Dermis blood vessel endothelial cell (primary cell): ENCODE results near the gene PAIP2. TPM values are rescaled to one million over a fixed set of nuclear protein-coding genes. Genes with fewer than 3 reads are reported as not detected.
"Not testable (repeated sequence)": the region's sequence is repeated elsewhere in the genome, so short reads cannot be mapped to it uniquely, and the experiment has no call there.

Source experiments
- DNase-seq: peaks from one replicate; pipeline ENCODE4 v3.0.0; 2010
- total RNA-seq: library from RNA; depleted of rRNA; stranded (reverse); fragments of >200 nt; gene quantifications from 2 replicates; pipeline ENCODE4 v1.2.3, GENCODE V29; 2014

PAIP2 gene, protein sequence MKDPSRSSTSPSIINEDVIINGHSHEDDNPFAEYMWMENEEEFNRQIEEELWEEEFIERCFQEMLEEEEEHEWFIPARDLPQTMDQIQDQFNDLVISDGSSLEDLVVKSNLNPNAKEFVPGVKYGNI
- total RNA-seq = 110 and 137 TPM in 2 replicates

DNA sequence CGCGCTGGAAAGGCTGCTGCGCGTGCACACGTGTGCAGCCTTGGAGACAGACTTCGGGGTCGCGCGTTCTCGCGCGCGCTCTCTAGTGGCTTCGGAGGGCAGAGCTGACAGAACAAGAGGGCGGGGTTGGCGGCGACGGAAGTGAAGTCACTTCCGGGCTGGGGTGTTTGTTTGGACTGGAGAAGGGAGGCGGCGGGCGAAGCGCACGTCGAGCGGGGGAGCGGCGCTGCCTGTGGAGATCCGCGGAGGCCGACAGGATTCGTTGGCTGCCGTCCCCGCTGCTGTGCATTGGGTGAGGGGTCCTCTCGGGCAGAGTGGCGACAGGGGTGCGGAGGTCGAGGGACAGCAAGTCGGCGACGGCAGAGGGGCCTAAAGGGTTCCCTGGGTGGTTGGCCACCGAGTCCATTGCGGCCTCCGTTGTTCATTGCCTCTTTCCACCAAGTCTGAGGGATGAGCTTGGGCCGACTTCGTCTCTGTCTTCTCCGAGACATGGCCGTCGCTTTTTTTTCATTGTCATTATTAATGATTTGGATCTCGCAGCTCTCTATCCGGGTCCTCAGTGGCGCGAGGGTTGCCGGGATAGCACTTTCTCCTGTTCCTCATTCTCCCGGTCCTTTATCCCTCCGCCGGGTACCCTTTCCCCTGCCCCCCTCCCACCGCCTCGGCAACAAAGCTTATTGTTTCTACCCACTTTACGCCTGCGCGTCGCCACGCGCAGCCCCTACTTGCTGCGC is at the start of gene PAIP2:
PAIP2 (plus strand) TSS at position 166 of the 734 bp plus-strand sequence. CDS start 21,931 bp downstream, outside the sequence.
- peak; percentile 99 for DNase-seq

DNA sequence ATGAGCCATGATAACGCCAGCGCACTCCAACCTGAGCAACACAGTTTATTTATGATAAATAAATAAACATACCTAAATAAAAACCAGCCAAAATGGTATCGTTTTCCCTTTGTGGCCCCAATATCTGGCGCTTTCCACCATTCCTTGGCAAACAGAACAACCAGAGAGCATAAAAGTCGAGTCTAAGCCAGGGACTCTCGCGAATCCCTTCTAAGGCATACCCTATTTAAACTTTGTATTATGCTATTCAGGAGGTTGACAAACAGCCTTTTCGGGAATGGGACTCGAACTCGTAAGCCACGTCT is 48.5 kb upstream of the PAIP2 start:
- DNase-seq = no peak

DNA sequence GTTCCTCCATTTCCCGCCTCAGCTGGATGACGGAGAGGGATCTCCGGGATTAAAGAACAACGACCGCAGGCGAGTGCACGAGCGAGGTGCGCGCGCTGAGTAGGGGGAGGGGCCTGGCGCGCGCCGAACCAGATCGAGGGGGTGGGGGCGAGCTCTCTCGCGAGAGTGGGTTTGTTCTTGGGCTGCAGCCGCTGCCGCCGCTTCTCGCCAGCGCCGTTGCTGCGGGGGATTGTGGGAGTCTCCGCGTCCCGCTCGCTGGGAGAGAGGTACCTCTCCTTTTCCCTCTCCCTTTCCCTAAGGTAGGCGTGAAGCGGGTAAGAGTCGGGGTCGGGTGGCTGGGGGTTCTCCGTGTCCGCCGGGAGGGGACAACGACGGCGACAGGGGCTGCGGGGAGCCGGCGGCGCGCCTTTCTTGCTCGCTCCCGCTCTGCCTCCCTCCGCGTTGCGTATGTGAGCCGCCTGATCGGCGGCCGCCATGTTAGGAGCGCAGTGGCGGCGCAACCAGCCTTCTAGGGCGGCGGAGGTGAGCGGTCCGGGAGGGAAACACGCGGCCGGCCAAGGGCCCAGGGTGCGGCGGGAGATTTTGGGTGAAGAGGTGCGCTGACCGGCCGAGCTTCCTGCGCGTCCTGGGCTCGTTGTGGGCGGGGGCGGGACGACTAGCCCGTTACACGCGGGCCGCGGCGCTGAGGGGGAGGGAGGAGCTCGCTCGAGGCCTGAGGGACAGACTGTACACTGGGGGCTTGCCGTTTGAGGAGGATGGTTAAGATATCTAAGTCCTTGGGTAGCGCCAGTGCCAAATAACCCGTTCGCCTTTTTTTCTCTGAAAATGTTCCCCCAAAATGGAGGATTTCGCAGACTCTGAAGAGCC is 47.9 kb upstream of the PAIP2 start, which contains the start of gene MATR3:
MATR3 (plus strand) TSS at position 234 of the 867 bp plus-strand sequence. CDS start 13,676 bp downstream, outside the sequence.
- DNase-seq = peak; percentile 98

DNA sequence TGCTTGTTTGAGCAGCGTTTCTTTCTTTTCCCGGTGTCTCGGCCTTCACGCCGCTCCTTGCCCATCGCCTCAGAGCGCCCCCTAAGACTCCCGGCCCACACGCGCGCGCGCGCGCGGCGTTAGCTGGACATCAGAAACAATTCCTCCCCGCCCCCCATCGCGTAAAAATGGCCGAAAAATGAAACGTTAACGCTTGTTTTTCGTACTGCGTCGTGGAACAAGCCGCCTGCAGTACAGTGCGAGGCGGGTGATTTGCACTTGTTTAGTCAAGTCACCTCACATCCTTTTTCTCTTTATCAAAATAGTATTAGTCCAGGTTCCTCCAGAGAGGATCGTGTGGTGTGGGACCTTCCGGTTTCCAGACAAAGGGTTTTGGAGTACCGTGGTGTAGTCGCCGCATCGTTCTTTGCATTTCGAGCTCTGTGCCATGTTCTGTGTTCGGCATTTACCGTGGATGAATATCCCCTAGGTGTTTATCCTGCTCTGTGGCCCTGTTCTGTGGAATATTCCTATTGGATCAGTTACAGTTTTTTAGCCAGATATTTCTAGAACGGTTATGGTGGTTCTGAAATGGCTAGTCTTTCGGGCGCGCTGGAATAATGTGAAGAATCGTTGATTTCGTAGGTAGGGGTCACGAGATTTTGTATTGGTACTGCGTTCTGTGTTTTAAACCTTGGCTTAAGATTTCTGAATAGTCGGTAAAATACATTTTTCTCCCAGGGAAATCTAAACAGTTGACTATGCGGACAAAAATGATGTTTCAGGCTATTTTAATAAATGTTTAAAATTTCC is 47.1 kb upstream of the PAIP2 start:
- DNase-seq = peak; percentile 89

DNA sequence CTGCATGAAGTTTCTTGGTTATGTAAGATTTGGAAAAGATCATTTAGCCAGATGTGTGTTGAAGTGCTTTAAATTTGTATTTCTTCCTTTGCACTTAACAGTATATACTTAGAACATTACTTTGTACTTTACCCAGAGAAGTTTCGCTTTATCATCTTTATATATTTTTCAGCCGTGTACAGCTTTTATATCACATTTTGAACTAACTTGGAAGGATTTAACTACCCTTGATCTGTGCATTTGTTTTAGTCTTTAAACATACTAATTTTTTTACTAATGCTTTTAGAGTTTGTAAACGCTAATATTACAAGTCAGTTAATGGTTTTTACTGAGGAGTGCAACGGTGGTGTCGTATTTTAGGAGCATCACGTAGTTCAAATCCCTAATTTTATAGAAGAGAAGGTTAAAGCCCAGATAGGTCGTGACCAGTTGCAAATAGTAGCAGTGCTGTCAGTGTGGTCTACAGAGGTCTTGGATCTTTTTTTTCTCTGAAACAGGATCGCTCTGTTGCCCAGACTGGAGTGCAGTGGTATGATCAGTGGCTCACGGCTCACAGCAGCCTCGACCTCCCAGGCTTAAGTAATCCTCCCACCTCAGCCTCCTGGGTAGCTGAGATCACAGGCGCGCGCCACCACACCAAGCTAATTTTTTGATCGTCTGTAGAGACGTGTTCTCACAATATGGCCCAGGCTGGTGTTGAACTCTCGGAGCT is 46.2 kb upstream of the PAIP2 start:
- DNase-seq = peak; percentile 32

DNA sequence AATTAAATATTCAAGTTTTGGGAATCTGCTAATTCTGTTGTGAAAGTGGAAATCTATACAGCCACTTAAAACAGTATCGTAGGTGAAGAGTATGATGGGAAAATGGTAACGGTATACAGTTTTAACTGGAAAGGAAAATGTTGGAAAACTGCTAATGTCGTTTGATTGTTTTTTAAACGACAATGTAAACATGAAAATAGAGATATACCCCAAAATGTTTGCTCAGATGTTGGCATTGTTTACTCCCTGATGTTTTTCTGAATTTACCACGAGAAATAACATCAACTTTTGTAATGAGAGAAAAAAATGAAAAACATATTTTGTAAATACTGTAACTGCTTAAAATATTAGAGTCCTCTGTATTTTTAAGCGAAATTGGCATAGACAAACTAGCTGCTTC is 45.5 kb upstream of the PAIP2 start:
- no peak for DNase-seq

DNA sequence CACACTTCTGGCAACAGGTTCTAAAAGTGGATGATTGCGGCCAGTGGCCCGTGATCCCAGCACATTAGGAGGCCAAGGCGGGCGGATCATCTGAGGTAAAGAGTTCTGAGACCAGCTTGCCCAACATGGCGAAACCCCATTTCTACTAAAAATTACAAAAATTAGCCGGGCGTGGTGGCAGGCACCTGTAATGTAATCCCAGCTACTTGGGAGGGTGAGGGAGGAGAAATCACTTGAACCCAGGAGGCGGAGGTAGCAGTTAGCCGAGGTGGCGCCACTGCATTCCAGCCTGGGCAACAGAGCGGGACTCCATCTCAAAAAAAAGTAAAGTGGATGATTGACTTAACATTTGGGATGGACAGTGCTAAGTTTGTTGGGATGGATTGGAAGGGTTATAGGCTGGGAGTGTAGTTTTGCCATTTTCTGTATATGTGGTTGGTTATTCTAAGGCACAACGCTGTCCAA is 44.8 kb upstream of the PAIP2 start:
- DNase-seq = no peak

DNA sequence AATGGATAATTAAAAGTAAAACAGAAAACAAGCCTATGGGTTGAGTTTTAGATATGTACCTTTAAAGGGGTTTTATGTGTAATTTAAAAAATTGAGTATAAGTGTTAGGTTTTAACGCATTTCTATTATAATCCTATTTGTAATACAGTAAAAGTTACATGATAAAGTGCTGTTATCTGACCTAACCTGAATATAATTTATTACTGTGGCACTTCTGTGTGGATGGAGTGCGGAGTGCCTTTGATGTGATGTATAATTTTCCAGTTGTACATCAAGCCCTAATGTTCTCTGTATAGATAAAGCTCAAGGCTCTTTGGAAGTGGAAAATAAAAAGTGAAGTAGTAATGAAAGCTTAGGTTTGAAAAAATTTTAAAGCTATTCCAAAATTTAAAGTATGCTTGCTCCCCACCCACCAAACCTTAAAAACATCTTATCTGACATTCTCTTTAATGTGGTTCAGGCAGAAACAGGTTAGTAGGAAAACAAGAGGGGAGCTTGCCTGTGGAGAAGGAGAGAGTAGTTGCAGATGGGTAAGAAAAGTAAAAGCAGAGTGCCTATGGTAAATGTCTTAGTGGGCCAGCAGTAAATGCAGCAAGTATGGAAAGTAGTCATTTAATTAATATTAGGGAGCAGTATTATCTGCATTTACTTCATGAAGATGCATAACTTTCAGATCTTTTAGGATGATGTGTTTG is 44.1 kb upstream of the PAIP2 start:
- DNase-seq = no peak

DNA sequence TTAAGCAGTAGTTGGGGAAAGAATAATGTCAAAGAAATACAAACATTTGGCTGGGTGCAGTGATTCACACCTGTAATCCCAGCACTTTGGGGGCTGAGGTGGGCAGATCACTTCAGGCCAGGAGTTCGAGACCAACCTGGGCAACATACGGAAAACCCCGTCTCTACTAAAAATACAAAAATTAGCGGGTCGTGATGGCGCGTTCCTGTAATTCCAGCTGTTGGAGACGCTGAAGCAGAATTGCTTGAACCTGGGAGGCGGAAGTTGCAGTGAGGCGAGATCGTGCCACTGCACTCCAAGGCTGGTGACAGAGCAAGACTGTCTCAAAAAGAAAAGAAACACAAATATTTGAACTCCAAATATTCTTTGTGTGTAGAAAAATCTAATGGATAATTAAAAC is 43.4 kb upstream of the PAIP2 start:
- DNase-seq = no peak

DNA sequence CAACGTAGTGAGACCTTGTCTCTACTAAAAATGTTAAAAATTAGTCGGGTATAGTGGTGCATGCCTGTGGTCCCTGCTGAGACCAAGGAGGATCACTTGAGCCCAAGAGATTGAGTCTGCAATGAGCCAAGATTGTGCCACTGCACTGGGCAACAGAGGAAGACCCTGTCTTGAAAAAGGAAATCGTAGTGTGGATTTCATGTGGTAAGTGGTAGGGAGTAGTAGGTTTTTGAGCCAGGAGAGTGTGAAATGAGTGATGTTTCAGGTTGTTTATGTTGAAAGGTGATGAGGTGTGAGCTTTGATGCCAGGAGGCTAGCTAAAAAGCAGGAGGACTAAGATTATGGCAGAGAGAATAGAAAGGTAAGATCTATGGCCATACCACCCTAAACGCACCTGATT is 42.2 kb upstream of the PAIP2 start:
- DNase-seq = no peak

DNA sequence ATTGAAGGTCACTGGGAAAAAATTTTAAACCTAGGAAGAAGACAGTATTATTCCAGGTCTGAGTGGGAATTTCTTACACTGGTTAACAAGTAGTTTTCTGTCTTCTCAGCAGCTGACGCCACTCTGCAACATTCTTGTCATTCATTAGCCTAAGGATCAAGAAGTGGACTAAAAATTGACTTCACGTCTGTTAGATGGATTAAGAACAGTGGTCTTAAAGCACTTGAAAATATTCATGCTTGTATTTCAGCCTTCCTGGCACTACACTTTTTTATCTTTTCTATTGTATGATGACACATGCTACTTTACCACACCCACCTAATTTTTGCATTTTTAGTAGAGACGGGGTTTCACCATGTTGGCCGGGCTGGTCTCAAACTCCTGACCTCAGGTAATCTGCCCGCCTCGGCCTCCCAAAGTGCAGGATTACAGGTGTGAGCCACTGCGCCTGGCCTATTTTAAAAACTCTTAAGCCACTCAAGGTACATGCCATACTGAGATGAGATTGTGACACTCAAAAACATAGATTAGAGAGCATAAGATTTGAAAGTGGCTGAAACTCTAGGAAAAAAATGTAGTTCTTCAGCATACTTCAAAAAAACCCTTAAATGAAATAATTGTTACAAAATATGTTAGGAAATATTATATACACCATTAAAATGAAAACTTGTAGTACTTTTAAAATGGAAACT is 39.7 kb upstream of the PAIP2 start:
- no peak for DNase-seq

DNA sequence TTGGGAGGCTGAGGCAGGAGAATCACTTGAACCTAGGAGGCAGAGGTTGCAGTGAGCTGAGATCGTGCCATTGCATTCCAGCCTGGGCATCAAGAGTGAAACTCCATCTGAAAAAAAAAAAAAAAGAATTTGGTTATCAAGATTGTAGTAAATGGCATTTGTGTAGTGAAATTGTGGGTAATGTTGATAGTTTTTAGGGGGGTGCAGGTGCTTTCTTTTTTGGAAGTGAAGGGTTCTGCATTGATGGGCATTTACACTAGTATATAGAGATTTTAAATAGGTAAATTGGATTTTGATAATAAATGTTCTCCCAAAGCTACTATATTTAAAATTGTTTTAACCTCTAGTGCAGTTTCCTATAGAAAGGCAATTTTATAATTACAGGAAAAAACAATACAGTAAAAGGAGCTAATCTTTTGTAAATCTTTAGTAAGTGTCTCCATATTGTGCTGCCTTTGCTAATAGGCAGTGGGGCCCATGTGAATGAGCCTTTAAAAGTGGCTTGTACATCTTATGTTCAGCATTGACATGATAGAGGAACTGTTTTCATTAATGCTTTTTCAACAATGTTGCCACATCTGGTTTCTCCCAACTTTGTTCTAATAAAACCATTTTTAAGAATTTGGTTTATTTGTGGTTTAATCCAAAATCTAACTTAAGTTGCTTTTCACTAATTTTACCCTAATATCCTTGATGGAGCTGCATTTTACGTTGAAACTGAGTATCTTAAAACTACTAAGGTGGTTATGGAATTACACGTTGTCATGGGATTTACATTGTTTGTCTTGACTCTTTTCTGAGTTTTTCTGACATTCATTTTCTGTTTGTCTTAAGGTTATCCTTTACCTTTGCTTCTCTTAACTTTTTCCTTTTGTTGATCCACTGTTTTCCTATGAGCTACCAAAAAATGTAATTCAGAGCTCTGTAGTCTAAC is 37.0 kb upstream of the PAIP2 start:
- no peak for DNase-seq

DNA sequence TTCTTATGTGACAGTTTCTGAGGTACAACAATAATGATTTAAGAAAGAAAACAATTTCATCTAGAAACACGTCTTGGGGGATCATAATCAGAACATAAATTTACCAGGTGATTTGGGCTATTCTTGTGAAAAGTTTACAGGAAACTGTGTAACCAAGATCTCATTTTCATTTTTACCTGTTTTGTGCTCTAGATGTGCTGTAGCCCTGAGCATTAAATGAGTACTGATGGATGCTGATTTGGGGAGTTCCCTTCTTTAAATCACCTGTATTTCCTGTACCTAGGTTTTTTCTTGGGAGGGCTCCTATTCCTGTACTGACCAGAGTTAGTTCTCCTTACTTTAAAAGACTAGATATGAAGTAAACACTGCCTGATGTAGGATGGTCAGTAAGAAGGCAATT is 35.5 kb upstream of the PAIP2 start:
- no peak for DNase-seq

DNA sequence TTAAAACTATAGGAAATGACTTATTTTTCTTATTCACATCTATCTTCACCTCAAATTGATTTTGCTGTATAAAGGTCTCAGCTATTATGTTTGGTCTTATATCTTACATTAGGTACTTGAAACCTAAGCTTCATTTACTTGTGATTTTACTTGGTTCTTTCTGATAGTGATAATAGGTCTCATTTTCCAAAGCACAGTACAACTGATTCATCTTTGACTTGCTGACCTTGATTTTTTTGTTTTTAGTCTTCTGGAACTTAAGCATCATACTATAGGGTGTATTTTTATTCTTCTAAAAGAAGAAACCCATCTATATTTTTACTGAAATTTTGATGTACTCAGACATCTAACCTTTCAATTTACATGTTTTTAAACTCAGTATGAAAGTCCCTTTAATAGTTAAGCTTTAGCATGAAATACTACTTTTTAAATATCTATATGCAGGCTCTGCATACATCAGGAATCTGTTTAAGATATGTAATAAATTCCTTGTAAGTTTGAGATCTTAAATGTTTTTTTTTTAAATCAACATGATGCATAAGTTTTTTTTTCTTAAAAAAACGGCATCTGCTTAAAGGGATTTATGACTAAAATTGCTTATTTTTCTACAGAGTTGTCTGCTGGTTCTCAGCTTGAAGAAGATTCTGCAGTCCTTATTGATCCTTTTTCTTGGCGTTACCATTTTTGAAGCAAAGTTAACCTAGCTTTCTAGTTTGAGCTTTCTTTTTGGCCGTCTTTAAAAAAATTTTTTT is 34.9 kb upstream of the PAIP2 start:
- DNase-seq = no peak

DNA sequence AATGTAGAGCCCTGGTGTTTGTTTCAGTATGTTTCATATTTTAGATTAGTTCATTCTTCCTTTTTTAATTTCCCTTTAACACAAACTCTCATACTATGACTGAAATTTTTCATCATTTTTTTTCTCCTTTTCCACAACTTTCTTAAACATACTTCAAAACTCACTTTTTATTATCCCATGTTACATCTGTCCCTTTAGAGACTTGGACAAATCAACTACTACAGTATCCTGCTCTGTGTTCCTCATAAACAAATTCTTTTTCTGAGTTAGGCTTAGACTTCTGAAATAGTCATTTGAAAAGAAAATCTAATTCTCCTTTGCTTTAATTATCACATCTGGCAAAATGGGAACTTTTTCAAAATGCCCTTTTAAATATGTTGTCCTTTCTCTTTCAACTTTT is 32.9 kb upstream of the PAIP2 start:
- DNase-seq = no peak

DNA sequence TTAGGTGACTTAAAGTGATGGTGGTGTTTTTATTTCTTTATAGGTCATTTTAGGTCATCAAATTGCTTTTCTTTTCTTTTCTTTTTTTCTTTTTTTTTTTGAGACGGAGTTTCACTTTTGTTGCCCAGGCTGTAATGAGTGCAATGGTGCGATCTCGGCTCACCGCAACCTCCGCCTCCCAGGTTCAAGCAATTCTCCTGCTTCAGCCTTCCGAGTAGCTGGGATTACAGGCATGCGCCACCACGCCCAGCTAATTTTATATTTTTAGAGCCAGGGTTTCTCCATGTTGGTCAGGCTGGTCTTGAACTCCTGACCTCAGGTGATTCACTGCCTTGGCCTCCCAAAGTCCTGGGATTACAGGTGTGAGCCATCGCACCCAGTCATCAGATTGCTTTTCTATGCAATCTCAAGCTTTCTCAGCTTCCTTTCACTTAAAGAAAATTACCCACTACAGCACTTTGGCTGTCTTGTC is 30.9 kb upstream of the PAIP2 start:
- not testable (repeated sequence) for DNase-seq

DNA sequence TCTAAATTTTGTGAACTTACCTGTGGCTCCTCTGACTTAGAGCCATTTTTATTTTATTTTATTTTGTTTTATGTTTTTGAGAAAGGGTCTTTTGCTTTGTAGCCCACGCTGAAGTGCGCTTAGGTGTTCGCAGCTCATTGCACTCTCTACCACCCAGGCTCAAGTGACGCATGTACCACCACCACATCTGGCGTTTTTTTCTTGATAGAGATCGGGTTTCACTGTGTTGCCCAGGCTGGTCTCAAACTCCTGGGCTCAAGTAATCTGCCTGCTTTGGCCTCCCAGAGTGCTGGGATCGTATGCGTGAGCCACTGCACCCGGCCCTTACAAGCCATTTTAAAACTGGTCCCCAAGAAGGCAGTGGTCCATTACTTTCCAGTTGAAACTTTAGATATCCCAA is 29.6 kb upstream of the PAIP2 start:
- no peak for DNase-seq

DNA sequence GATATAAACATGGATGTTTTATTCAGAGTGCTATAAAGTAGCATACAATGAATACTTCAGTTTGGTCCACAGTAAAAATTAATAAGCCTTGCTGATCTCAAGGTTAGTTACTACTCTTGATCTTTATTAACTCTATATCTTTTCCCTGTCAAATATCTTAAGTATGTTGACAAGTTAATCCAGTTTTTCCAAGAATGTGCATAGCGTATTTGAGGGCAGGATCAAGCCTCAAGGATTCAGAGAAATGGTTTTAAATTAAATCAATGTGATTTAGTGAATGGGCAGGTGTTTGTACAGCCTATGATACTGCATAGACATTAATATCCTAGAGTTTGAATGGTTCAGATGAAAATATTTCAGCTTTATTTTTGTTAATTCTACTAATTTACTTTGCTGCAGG is 27.4 kb upstream of the PAIP2 start:
- no peak for DNase-seq
